HG03095 (cell line): ENCODE results near the gene AGAP1.
"Not testable (repeated sequence)": the region's sequence is repeated elsewhere in the genome, so short reads cannot be mapped to it uniquely, and the experiment has no call there.

Source experiments
- ATAC-seq: cut with Tn5 transposase; IDR thresholded peaks from one replicate; pipeline ENCODE4 v1.9.1; 2021; ENCODE audit warnings: moderate library complexity; ENCODE audit not compliant: unreplicated experiment

Gene AGAP1

GRCh38 chr2:236124182-236124893 lies 630.5 kb downstream of the AGAP1 start:
- ATAC-seq, result no peak

- no peak for ATAC-seq
These were observed 631.7 kb downstream of the AGAP1 start for GRCh38 chr2:236125541-236125940.

- no peak for ATAC-seq
These were observed 633.2 kb downstream of the AGAP1 start for GRCh38 chr2:236127010-236127409.

- no peak for ATAC-seq
These were observed 634.5 kb downstream of the AGAP1 start for GRCh38 chr2:236128321-236128720.

GRCh38 chr2:236129935-236130334 lies 636.1 kb downstream of the AGAP1 start:
- no peak for ATAC-seq

GRCh38 chr2:236130349-236130998 lies 636.6 kb downstream of the AGAP1 start:
- ATAC-seq, result no peak

GRCh38 chr2:236131073-236131692 lies 637.3 kb downstream of the AGAP1 start:
- ATAC-seq, result no peak

GRCh38 chr2:236133410-236134012 lies 639.7 kb downstream of the AGAP1 start:
- no peak for ATAC-seq

GRCh38 chr2:236136538-236136937 lies 642.7 kb downstream of the AGAP1 start:
- no peak for ATAC-seq

GRCh38 chr2:236137066-236137465 lies 643.2 kb downstream of the AGAP1 start:
- ATAC-seq, result no peak

- not testable (repeated sequence) for ATAC-seq
These were observed 647.8 kb downstream of the AGAP1 start for GRCh38 chr2:236141616-236142015.

- no peak for ATAC-seq
These were observed 650.0 kb downstream of the AGAP1 start for GRCh38 chr2:236143811-236144210.

GRCh38 chr2:236146436-236146835 lies 652.6 kb downstream of the AGAP1 start:
- no peak for ATAC-seq

- no peak for ATAC-seq
These were observed 661.6 kb downstream of the AGAP1 start for GRCh38 chr2:236155406-236155805.

- ATAC-seq, result no peak
These were observed 662.4 kb downstream of the AGAP1 start for GRCh38 chr2:236156095-236156859.

- no peak for ATAC-seq
These were observed 663.0 kb downstream of the AGAP1 start for GRCh38 chr2:236156860-236157194.

- ATAC-seq, result no peak
These were observed 663.5 kb downstream of the AGAP1 start for GRCh38 chr2:236157366-236157765.

GRCh38 chr2:236157815-236158498 lies 664.1 kb downstream of the AGAP1 start:
- no peak for ATAC-seq

- no peak for ATAC-seq
These were observed 665.3 kb downstream of the AGAP1 start for GRCh38 chr2:236158969-236159777.

- no peak for ATAC-seq
These were observed 665.9 kb downstream of the AGAP1 start for GRCh38 chr2:236159778-236160170.
